Endothelial cell of umbilical vein (primary cell): ENCODE data around the gene DNAJC8. TPM values are rescaled to one million over a fixed set of nuclear protein-coding genes. Genes with fewer than 3 reads are reported as not detected.

Source experiments
- BruUV-seq: library from RNA; stranded (reverse); fragments of 400-500 nt; replicated peaks from 2 replicates; lab custom pipeline; 2021; lab: Mats Ljungman, UMichigan
- CTCF ChIA-PET: fragments of 300-600, 350-600 bp; sonication (Branson Sonifier 250); formaldehyde crosslinking; loops from one replicate; lab custom pipeline; 2021; ENCODE audit warnings: antibody characterized with exemption, inconsistent platforms; lab: Charles Lee
- POLR2A ChIA-PET: fragments of 300-600, 350-600 bp; sonication (Branson Sonifier 250); formaldehyde crosslinking; loops from one replicate; lab custom pipeline; 2021; ENCODE audit warnings: antibody characterized with exemption, inconsistent platforms; lab: Charles Lee
- DNase-seq: peaks from one replicate; pipeline ENCODE4 v3.0.0-alpha.2; 2011; ENCODE audit warnings: low read depth, low spot score
- FAIRE-seq: peaks from 2 replicates; lab custom pipeline; 2011; peaks lifted over from hg19 to GRCh38; lab: Jason Lieb, UNC
- H2AFZ ChIP-seq: 2 replicates; pipeline ENCODE4 v1.6.0; 2012; ENCODE audit warnings: low read depth, low read length, control low read depth, inconsistent platforms
- H3K27ac ChIP-seq: 2 replicates; pipeline ENCODE4 v1.5.1; 2011; ENCODE audit warnings: low read depth, mild to moderate bottlenecking, control low read depth, low read length, moderate library complexity; ENCODE audit not compliant: insufficient read depth
- H3K27me3 ChIP-seq, 2 experiments: 2 replicates each; pipeline versions ENCODE4 v1.6.0 to v1.6.1; 2011; ENCODE audit warnings: low read length in 2 of 2, mixed read lengths in 1 of 2; ENCODE audit not compliant: control insufficient read depth in 2 of 2, insufficient read depth in 2 of 2
- H3K36me3 ChIP-seq, 2 experiments: 2 replicates in 1 of 2; 3 replicates in 1 of 2; pipeline ENCODE4 v1.5.1; 2011; ENCODE audit warnings: low read length in 2 of 2, mild to moderate bottlenecking in 1 of 2, moderate library complexity in 1 of 2; ENCODE audit not compliant: control insufficient read depth in 2 of 2, insufficient read depth in 2 of 2; ENCODE audit errors: extremely low read depth in 1 of 2
- H3K4me1 ChIP-seq: 3 replicates; pipeline ENCODE4 v1.5.1; 2011; ENCODE audit warnings: mild to moderate bottlenecking, low read length; ENCODE audit not compliant: control insufficient read depth, insufficient read depth; ENCODE audit errors: extremely low read depth
- H3K4me2 ChIP-seq: 2 replicates; pipeline ENCODE4 v1.6.1; 2011; ENCODE audit warnings: low read length, control low read depth, mixed read lengths; ENCODE audit not compliant: insufficient read depth
- H3K4me3 ChIP-seq, 3 experiments: fragments of 200-600 bp in 1 of 3; sonication (generic), shearing (Covaris generic) in 1 of 3; replicated peaks in 1 of 3; 2 replicates each; pipeline ENCODE4 v1.5.1; 2011 to 2016; ENCODE audit warnings: control low read depth in 3 of 3, low read length in 3 of 3, mild to moderate bottlenecking in 2 of 3, inconsistent platforms in 1 of 3, low read depth in 1 of 3, moderate library complexity in 1 of 3; ENCODE audit not compliant: insufficient read depth in 1 of 3
- H3K79me2 ChIP-seq: 2 replicates; pipeline ENCODE4 v1.6.0; 2012; ENCODE audit warnings: low read length, inconsistent platforms; ENCODE audit not compliant: control insufficient read depth, insufficient read depth
- H3K9ac ChIP-seq: replicated peaks from 2 replicates; pipeline ENCODE3; 2011; ENCODE audit warnings: low read length, control low read depth; ENCODE audit not compliant: insufficient read depth; ENCODE audit errors: extremely low read depth
- H3K9me1 ChIP-seq: replicated peaks from 3 replicates; pipeline ENCODE4 v1.6.0; 2011; ENCODE audit warnings: mild to moderate bottlenecking, low read length; ENCODE audit not compliant: control insufficient read depth, insufficient read depth; ENCODE audit errors: extremely low read depth
- H3K9me3 ChIP-seq: replicated peaks from 2 replicates; pipeline ENCODE4 v1.5.1; 2012; ENCODE audit warnings: low read length, inconsistent platforms; ENCODE audit not compliant: control insufficient read depth, insufficient read depth
- H4K20me1 ChIP-seq: replicated peaks from 2 replicates; pipeline ENCODE3; 2011; ENCODE audit warnings: mild to moderate bottlenecking, low read length; ENCODE audit not compliant: control insufficient read depth, insufficient read depth; ENCODE audit errors: extremely low read depth
- CTCF ChIP-seq, 2 donors: IDR thresholded peaks; 1 replicate in 1 of 2; 2 replicates in 1 of 2; pipeline ENCODE4 v1.5.1; 2011; ENCODE audit warnings: low read length in 2 of 2, mild to moderate bottlenecking in 2 of 2, moderate library complexity in 2 of 2, control low read depth in 1 of 2, inconsistent platforms in 1 of 2, low read depth in 1 of 2; ENCODE audit not compliant: insufficient read depth in 1 of 2; ENCODE audit errors: extremely low read depth in 1 of 2
- GATA2 ChIP-seq: IDR thresholded peaks from 2 replicates; pipeline ENCODE4 v1.7.0; 2011; ENCODE audit warnings: low read depth, mild to moderate bottlenecking, moderate library complexity, mixed read lengths, low read length; ENCODE audit not compliant: insufficient read length, insufficient read depth
- JUN ChIP-seq: IDR thresholded peaks from 2 replicates; pipeline ENCODE4 v1.6.1; 2011; ENCODE audit warnings: borderline replicate concordance, low read depth; ENCODE audit not compliant: insufficient read length, insufficient read depth
- MAX ChIP-seq: IDR thresholded peaks from 2 replicates; pipeline ENCODE4 v1.6.1; 2011; ENCODE audit not compliant: insufficient read depth, insufficient read length
- POLR2A ChIP-seq: IDR thresholded peaks from 2 replicates; pipeline ENCODE4 v1.6.1; 2012; ENCODE audit warnings: low read depth, mild to moderate bottlenecking, control low read depth, low read length
- POLR2AphosphoS5 ChIP-seq: IDR thresholded peaks from 2 replicates; pipeline ENCODE4 v1.6.1; 2012; ENCODE audit warnings: low read depth, mild to moderate bottlenecking, control low read depth, low read length, moderate library complexity; ENCODE audit not compliant: insufficient read depth
- dilution Hi-C: fragments of 300-500 bp; cut with MboI; formaldehyde crosslinking; loops from one replicate; pipeline ENCODE4 v1.15.0; 2019; ENCODE audit warnings: low sequenced_read_pairs; ENCODE audit not compliant: extremely low pct_ligation_motif_present
- intact Hi-C: fragments of 100-400 bp; cut with micrococcal nuclease; formaldehyde crosslinking; loops from one replicate; pipeline ENCODE4 v1.10.0; 2022
- polyA plus RNA-seq, 4 experiments: library from polyadenylated mRNA; depleted of rRNA in 3 of 4; stranded (reverse) in 3 of 4; unstranded in 1 of 4; fragments of >200 nt; gene quantifications; 2 replicates each; pipeline versions ENCODE4 v1.2.1 to v1.2.3, GENCODE V29; 2011 to 2012; ENCODE audit warnings: missing spikeins in 1 of 4
- total RNA-seq: library from RNA; stranded (reverse); gene quantifications from 2 replicates; pipeline ENCODE4 v1.2.3, GENCODE V29; 2021

DNAJC8 gene
- total and polyA plus RNA-seq, 2 donors (not counting 3 experiments of a cell fraction or from before 2014, with no cell fraction given), result 71.0 to 106 TPM

GRCh38 chr1:28236656-28237322 lies 4.0 kb upstream of the DNAJC8 start:
- DNase-seq (no peak), FAIRE-seq (no peak)
- TF ChIP-seq MAX (no peak), GATA2 (peak; percentile 46)
- Histone ChIP-seq H3K79me2 (peaks cover 29% of the 10 kb centered on the region), H2AFZ (peak overlapping the region; percentile 72), H3K4me2 (peak overlapping the region; percentile 91), H3K4me1 (peaks cover 15% of the 10 kb centered on the region), H3K9ac (peak overlapping the region; percentile 66), H3K27ac (peak overlapping the region; percentile 1), H4K20me1 (no peaks in the 10 kb centered on the region), H3K9me1 (no peaks in the 10 kb centered on the region), H3K4me3 (peak overlapping the region; percentile 49 to 84 (median 64)), H3K27me3 (no peaks in the 10 kb centered on the region), H3K36me3 (peaks cover 0 to 4% of the 10 kb centered on the region in 2 experiments), H3K9me3 (no peaks in the 10 kb centered on the region)
- ChIA-PET POLR2A (interaction anchor here (0.6 to 1.8 kb wide), 2 partner anchors 275 to 345 kb away, joined by 4 to 8 read pairs; no protein-coding TSS in a partner anchor), CTCF (interaction anchor here (1.1 to 3.9 kb wide), 2 partner anchors 12 to 146 kb away, joined by 3 to 32 read pairs; no protein-coding TSS in a partner anchor)
- dilution Hi-C loops, result no loop called here
- BruUV-seq, result no TSS peak
- intact Hi-C loops, result no loop called here

- peaks cover 0 to 4% of the 10 kb centered on the region in 2 experiments for H3K36me3 ChIP-seq
- H3K9ac ChIP-seq, result peak within 1 kb of the TSS; percentile 66
- peak within 1 kb of the TSS; percentile 49 to 84 (median 64) for H3K4me3 ChIP-seq
- H3K9me1 ChIP-seq, result no peaks in the 10 kb centered on the region
- H3K79me2 ChIP-seq, result peaks cover 36% of the 10 kb centered on the region
- H3K4me2 ChIP-seq, result peak within 1 kb of the TSS; percentile 91
- H3K27ac ChIP-seq, result peak within 1 kb of the TSS; percentile 1
- ChIA-PET POLR2A (interaction anchor here (0.5 to 1.8 kb wide), 8 partner anchors 8 to 1394 kb away, joined by 3 to 8 read pairs (median 4); partner anchors contain the start of genes RNU11 and SESN2), CTCF (interaction anchor here (0.8 to 3.9 kb wide), 7 partner anchors 8 to 367 kb away, joined by 3 to 32 read pairs (median 5); no protein-coding TSS in a partner anchor)
- no peaks in the 10 kb centered on the region for H3K9me3 ChIP-seq
- peak; percentile 94 for TF ChIP-seq POLR2AphosphoS5
- peak; percentile 97 for TF ChIP-seq POLR2A
- TF ChIP-seq JUN, result no peak
- no peak for TF ChIP-seq CTCF (IDR thresholded peaks at IDR 0.05; ENCODE audit: extremely low read depth in 1 of 2, insufficient read depth in 1 of 2, low read depth in 1 of 2, low read length in 2 of 2)
- no peaks in the 10 kb centered on the region for H3K27me3 ChIP-seq
- FAIRE-seq (peak; percentile 97), DNase-seq (peak; percentile 99)
- intact Hi-C loops (no loop called here), dilution Hi-C loops (no loop called here)
- peaks cover 17% of the 10 kb centered on the region for H3K4me1 ChIP-seq
- no TSS peak for BruUV-seq
- no peaks in the 10 kb centered on the region for H4K20me1 ChIP-seq
- H2AFZ ChIP-seq, result peak within 1 kb of the TSS; percentile 85
These were observed 3.2 kb upstream of the DNAJC8 start, which contains the start of gene ATP5IF1 for GRCh38 chr1:28235755-28236655. TSS of gene ATP5IF1 (plus strand) at chr1:28236124. CDS start at chr1:28236184, 60 bp downstream.
